Mesangial cell (primary cell): ENCODE results near the gene CLC. TPM values are rescaled to one million over a fixed set of nuclear protein-coding genes. Genes with fewer than 3 reads are reported as not detected.

Source experiments
- total RNA-seq: library from RNA; depleted of rRNA; stranded (reverse); fragments of >200 nt; gene quantifications from 2 replicates; pipeline ENCODE4 v1.2.3, GENCODE V29; 2015

The CLC gene
- not detected in 2 replicates for total RNA-seq

DNA sequence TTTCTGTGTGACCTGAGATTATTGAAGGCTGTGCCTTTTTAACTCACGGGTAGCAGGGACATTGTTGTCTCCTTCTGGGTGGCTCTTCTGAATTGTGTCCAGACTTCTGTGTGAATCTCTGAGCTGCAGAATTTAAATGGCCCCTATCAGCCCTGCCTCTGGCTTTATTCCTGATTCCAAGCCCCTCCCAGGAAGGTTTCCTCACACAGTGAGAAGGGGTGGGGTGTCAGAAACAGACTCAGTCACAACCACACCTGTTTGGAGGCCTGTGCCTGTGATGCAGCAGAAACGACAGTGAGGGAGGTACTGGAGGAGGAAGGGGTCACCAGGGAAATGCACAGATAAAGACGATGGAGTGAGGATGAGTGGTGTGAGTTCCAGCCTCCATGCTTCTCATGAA lies at the start of gene CLC:
TSS of gene CLC (minus strand) at position 139 of the 400 bp plus-strand sequence. CDS start at position 62, 77 bp downstream.

GRCh38 chr19:39778763-39779162 lies 40.9 kb upstream of the CLC start, which contains the start of gene LEUTX:
LEUTX (plus strand) TSS chr19:39778854; CDS start chr19:39778921, 67 bp downstream.

GRCh38 chr19:39704181-39705044 lies 33.4 kb downstream of the CLC start, which contains the start of gene LGALS14:
LGALS14 (plus strand) TSS chr19:39704481; CDS start chr19:39704529, 48 bp downstream.

Other genes with a start within 250 kb of the CLC start
- 1.9 and 2.8 TPM in 2 replicates for gene DLL3, start 239.1 kb downstream of the CLC start, total RNA-seq
- 0.81 TPM in 1 of 2 replicates, not detected in the other for gene SELENOV, start 222.9 kb downstream of the CLC start, total RNA-seq
- gene EID2B, start 205.2 kb downstream of the CLC start, total RNA-seq = 3.3 and 3.9 TPM in 2 replicates
- gene EID2, start 197.9 kb downstream of the CLC start, total RNA-seq = 13.2 and 19.5 TPM in 2 replicates
- not detected in 2 replicates for gene LGALS13, start 135.5 kb downstream of the CLC start, total RNA-seq
- gene LGALS16, start 82.1 kb downstream of the CLC start, total RNA-seq = not detected in 2 replicates
- not detected in 2 replicates for gene LGALS14, start 33.5 kb downstream of the CLC start, total RNA-seq
- not detected in 2 replicates for gene LEUTX, start 40.8 kb upstream of the CLC start, total RNA-seq
- gene DYRK1B, start 96.1 kb upstream of the CLC start, total RNA-seq = 11.9 and 40.8 TPM in 2 replicates
- gene FBL, start 108.3 kb upstream of the CLC start, total RNA-seq = 159 and 214 TPM in 2 replicates
- 2.0 TPM in 1 of 2 replicates, not detected in the other for gene FCGBP, start 196.6 kb upstream of the CLC start, total RNA-seq
- 98.1 and 161 TPM in 2 replicates for gene PSMC4, start 233.1 kb upstream of the CLC start, total RNA-seq